GM19463 (cell line): ENCODE results near the gene NCF4.

Source experiments
- ATAC-seq: cut with Tn5 transposase; IDR thresholded peaks from one replicate; pipeline ENCODE4 v1.9.1; 2021; ENCODE audit warnings: mild to moderate bottlenecking, moderate library complexity; ENCODE audit not compliant: unreplicated experiment

NCF4 gene

DNA sequence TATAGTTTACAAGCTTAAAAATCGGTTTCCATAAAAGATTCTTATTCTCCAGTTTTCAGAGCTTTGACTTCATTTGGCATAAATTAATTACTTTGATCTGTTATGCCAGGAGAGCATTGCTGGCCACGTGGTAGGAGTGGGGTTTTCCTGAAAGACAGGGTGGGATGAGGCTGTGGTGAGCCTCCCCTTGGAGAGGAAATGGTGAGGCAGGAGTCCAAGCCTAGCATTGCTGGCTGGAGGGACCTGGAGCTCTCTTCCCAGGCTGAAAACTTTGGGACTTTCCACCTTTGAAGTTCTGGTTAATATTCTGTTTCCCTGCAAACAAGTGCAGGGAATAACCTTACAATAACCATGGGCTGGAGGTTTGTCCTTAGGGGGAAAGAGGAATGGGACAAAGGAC lies 31.5 kb downstream of the NCF4 start:
- ATAC-seq: no peak

DNA sequence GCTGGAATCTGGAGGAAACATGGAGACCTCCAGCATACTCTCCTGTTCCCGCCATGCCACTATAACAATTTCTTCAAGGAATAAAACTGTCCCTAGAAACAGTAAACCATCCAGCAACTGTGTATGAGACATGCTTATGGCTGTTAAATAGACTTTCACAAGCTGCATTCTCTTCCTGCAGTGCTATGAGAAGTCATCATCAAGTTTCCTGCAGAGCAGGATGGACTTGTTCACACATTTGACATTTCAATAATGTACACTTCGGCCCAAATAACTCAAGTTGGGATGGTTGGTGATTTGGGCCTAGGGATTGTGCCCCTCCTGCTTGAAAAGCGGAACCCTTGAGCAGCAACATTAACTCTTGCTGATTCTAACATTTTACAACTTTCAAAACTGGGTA lies 32.5 kb downstream of the NCF4 start:
- ATAC-seq: no peak

DNA sequence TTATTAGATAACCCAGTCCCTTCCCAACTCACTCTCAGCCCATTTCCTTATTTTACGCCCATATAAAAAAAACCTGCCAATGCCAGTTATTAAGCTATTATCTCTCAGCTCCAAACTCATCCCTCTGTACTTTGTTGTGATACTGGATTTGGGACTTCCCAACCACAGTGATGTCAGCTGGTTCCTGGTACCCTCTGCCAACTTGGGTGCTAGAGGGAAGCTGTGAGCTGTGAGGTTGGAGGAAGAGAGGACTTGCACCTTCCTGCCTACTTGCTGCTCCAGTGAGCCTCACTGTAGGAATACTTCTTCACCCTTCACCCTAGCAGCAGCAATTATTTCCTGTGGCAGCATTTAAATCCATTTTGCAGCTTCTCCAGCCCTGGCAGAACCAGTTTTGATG lies 33.5 kb downstream of the NCF4 start:
- ATAC-seq: no peak

DNA sequence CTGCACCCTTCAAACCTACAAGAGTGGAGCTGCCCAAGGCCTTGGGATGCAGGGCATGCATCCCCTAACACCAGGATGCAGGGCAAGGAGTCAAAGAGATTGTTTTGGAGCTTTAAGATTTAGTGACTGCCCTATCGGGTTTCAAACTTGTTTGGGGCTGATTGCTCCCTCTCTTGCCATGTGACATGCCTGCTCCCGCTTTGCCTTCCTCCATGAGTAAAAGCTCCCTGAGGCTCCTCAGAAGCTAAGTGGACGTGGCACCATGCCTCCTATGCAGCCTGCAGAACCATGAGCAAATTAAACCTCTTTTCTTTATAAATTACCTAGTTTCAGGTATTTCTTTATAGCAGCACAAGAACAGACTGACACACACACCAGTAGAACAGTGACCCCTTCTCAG lies 36.8 kb downstream of the NCF4 start:
- ATAC-seq: no peak

DNA sequence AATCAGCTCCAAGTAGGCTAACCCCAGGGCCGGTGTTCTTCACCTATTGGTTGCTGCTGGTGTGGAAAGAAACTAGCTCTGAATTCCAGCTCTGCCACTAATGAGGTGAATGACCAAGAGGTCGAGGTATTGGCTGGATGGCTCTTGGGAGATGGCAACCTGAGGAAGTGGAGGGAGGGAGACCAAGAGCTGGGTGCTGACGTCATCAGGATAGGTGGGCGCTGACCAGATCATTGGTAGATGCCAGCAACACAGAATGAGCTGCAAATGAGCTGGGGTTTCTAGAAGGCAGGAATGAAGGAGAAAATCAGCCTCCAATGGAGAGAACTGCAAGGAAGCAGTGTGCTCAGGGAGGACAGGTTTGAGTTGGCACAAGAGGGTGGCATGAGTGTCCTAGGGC lies 37.9 kb downstream of the NCF4 start:
- ATAC-seq: no peak

DNA sequence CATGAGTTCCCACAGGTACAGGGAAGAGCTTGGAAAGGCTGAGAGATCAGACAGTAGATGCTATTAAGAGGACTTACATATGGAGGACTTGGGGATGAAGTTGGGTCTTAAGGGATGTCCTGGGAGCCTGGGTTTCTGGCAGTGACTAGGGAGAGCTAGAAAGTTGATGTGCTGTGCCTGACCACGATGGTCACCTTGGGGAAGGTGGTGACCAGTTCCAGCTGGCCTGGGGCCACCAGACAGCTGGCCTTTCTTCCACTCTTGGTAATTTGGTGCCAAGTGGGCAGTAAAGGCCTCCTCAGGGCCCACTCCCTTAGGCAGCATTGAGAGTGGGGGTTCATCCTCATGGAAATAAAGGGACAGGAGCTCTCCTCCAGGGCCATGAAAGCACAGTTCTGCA lies 38.7 kb downstream of the NCF4 start:
- ATAC-seq: no peak

DNA sequence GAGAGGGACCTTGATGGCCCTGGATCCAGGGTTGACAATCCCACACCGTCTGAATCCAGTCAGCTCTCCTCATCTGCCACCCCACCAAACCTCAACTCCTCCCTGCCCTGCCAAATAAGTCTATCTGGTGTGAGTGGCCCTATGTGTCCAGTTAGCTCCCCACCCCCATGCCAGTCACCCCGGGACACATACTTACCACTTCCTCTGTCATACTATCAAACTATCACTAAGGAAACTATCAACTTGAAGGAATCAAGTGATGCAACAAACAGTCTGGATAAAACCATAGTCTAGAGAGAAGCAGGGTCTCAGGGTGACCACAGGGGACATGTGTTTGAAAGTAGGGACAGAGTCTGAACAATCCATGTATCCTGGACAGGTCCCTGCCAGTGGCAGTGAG lies 39.4 kb downstream of the NCF4 start:
- ATAC-seq: no peak

DNA sequence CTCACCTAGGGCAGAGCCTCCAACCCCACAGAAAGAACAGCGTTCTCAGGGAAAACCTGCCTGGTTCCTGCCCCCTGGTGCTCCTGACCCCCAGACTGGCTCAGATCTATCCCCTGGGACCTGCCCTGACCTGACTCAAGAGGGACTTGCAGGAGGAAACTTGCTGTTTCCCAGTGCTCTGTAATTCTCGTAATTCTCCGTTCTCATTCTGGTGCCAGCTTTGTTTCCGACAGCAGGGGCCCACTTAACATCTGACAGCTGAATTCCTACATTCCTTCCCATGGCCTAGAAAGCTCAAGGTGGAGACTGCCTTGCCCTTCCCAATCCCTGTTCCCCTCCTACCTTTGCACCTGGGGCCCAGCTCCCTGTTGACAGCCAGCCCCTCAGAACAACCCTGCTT lies 40.1 kb downstream of the NCF4 start:
- no peak for ATAC-seq

DNA sequence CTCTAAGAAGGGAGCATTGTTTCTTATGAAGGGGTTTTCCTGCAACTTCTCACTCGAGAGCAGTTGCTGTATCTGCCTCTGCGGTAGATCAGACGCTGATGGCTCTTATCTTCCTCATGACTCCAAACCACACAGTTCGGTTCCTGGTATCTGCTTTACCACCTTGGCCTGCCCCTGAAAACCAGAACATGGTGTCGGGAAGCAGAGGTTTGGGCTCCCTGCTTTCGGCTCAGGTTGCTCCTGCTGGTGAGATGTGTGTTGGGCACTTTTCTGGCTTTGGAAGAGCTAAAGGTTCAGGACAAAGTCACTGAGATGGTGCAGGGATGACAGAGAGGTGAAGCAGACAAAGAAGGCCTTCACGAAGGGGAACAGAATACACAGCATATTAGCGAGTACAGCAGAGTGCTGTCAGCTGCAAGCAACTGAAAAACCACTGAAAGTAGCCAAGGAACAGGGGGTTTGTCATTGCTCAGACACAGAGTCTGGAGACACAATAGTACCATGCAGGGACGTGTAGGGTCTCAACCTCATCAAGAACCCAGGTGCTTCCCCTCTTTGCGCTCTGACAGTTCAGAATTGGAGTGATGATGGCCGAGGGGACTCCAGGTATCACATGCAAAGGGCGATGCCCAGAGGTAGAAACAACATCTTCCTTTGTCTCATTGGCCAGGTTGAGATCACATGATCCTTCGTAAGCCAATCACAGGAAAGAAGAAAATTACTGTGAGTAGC lies 40.8 kb downstream of the NCF4 start:
- peak; percentile 82 for ATAC-seq

DNA sequence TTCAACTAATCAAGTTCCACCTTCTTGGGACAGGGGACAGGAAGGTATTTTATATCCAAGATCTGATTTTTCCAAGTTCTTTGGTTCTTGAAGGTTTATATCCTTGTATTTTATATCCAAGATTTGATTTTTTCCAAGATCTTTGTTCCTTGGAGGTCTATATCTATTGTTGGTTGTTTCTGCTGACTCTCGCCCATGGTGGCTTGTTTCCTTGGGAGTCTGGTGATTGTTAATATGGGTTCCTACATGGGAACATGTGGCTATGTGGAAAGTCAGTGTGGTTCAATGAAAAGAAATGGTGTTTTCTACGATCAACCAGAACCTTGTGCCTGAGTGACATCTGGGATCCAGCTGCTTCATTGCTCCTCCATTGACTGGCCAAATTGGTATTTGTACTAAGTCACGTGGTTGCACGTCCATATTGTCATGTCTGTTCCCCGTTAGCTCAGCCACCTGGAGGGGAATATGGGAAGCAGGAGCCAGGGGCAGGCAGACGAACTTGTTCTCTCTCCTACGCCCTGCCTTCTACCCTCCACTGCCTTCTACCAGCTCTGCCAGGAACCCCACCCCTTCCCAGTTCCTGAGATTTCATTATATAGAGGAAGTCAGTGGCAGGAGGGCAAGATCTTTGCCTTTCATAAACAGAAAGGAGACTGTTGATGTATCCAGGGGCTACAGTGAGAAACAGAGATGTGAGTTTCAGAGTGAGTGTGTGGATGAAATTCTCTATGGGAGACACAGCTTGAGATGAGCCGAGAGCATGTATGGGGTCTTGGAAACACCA lies 41.5 kb downstream of the NCF4 start:
- ATAC-seq: no peak

DNA sequence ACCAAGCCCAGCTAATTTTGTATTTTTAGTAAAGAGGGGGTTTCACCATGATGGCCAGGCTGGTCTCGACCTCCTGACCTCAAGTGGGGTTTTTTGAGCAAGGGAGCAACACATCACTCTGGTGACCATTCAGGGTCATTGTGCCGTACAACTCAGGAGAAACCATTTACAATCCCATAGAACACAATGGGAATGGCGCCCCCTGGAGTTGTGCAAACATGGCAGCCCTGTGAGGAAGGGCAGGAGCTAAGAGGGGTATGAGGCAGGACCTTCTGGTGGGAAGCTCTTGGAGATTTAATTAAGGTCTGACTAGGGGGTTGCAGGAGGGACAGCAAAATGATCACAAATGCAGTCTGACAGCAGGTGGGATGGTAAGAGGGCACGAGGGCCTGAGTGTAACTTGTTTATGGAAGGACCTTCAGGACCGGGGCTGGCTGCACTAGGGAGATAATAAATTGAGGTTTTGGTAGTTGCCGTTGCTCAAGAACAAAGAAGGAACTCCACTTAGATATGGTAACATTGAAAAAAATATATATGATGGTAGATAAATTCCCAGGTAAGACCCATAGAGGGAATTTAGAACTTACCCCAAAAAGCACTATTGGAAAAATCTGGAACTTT lies 43.6 kb downstream of the NCF4 start:
- no peak for ATAC-seq

DNA sequence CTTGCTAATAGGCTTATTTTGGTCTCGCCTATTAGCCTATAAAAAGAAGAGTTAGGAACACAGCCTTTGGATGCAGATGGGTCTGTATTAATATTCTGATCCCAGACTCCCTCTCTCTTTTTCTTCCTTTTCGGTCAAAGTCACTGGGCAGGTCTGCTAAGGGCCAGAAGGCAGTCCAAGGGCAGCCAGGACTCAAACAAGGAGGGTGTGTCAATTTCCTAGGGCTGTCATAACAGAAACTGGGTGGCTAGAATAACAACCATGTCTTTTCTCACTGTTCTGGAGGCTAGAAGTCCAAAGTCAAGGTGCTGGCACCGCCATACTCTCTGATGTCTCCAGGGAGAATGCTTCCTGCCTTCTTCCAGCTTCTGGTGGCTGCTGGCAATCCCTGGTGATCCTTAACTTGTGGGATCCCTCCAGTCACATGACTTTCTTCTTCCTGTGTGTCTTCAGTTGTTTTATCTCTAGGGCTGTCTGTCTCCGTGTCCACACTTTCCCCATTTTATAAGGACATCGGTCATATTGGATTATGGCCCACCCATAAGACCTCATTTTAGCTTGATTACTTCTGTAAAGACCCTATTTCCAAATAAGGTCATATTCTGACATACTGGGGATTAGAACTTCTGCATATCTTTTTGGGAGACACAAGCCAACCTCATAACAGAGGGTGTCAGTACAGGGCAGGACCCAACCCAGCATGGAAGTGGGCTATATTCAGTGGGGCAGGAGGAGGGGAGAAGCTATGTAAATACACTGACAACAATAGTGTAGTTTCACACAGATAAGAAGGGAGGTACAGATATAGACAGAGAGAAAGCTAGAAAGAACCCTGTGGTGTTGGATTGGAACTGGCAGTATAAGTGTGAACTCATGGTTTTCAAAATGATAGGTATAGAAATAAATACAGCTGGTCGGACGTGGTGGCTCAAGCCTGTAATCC lies 46.7 kb downstream of the NCF4 start:
- ATAC-seq: no peak

DNA sequence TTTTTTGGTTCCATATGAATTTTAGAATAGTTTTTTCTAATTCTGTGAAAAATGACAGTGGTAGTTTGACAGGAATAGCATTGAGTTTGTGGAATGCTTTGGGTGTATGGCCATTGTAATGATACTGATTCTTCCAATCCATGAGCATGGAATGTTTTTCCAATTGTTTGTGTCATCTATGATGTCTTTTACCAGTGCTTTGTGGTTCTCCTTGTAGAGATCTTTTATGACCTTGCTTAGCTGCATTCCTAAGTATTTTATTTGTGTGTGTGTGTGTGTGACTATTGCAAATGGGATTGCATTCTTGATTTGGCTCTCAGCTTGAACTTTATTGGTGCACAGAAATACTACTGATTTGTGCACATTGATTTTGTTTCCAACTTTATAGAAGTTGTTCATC lies 49.7 kb downstream of the NCF4 start:
- ATAC-seq: no peak

DNA sequence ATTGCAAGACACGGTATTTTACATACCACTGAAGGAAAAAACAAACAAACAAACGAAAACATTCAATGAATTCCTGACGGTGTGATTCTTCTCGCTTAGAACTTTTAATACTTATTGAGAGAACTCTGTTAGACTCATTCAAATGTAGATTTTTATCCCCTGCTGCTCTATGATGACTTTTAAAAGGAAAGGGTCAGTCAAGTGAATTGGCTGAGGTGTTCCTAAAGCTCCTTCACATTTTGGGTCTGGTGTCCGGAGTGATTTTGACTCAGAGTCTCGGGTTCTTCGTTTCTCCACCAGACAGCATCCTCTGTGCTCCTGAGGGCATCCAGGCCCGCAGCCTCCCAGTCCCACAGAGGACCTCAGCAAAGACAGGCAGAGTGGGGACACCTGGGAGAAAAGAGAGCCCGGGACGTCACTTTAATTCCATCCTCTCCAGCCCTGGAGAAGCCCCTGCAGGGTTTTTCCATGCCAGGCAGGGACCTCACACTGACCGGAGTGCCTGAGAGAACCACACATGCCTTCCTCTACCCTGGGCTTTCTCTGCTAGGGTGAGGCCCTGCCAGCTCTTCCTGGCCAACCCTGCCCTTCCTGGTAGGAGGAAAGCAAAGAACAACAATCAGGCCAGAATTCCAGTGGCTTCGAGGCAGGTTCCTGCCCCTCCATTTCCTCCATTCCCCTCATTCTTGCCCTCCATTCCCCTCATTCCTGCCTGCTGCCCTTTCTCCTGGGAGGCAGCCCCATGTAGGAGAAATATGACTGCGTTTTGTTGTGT lies 51.3 kb downstream of the NCF4 start:
- ATAC-seq: no peak

DNA sequence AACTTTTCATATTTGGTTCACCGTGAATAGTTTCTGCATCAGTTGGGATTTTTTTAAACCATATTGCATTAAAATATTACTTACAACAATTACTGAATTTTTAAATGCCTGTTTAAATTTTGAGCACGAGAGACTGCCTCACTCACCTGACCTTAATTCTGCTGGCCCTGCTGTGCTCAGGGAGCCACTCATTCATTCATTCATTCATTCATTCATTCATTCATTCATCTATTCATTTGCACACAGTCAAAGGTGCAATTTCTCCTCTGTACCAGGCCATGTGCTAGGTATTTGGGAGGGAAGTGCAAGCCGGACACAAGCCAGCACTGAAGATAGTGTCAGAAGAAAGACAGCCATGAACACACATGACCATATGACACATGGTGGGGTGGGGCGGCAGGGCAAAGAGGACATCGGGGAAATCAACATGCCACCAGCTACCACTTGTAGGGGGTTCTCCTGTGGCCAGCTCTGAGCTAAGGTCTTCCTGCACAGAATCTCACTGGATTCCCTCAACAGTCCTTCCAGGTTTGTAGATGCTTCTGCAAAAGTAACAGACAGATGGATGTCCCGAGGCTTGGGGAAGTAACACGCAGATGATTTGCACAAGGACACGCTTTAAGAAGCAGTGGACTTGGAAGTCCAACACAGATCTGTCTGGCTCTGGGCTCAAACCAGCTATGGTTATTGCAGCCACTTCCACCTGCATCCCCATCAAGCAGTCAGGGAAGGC lies 52.1 kb downstream of the NCF4 start:
- ATAC-seq: no peak

DNA sequence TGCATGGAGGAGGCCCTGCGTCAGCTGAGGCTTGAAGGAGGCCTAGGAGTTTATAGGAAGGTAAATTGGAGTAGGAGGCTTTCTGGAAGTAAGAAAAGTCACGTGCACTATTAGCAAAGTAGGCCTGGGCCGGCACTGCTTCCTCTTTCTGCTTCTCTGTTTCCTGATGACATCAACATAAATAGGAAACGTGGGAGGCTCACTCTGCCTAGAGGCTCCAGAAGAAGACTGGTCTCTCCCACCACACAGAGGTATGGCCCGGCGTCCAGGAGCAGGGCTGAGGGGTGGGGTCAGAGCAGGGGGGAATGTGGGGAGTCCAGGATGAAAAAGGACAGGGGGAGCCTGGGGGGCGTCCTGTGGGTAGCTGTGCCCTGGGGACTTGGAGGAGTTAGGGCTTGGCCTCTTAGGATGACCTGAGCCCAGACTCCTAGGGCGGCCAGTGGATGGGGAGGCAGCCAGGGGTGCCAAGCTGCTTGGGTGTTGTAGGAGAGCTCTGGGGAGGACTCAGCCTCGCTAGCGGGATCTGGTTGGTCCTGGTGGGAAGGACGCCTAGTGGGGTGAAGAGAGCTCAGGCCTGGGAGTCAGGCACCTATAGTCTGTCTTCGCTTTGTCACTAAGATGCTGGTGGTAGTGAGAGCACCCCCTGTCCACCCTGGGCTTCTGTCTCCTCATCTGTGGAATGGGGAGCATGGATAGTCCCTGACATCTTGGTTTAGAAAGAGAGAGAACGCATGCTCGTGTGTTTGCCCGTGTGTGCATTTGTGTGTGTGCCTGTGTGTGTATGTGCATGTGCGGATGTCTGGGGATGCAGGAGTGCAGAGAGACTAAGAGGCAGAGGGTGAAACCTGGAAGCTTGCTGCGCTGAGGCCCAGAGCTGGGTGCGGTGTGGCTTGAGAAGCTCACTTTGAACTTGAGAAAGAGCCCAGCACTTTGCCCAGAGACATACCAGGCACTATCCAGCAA lies 52.9 kb downstream of the NCF4 start, which contains the start of gene CSF2RB:
CSF2RB (plus strand) TSS at position 202 of the 963 bp plus-strand sequence. CDS start 8,580 bp downstream, outside the sequence.
- ATAC-seq: no peak

DNA sequence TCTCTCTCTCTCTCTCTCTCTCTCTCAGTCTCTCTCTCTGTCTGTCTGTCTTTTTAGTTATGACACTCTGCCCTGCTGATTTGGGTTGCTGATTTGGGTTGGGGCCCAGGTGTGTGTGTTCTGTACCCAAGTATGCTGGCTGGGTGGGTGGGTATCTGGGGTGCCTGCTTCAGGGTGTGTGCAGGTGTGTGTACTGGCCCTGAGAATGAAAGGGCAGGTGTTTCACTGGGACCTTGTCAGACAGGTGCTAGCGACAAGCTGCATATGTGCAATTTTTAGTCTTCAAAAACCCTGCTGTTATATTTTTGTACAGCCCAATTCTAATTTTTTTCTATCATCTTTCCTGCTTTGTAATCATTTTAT lies 53.6 kb downstream of the NCF4 start:
- no peak for ATAC-seq

DNA sequence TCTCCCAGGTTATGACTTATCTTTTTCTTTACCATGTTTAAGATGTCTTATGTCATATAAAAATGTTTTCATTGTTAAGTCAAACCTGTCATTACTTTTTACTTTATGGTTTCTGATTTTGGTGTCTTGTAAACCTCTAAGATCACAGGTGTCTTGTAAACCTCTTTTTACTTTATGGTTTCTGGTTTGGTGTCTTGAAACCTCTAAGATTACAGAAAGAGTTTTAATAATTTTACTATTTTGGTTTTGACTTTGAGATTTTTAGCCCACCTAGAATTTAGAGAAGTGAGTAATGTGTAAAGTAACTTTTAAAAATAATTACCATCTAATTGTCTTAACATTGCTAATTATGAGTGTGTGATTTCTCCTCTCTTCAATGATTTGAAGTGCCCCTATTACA lies 55.2 kb downstream of the NCF4 start:
- ATAC-seq: no peak
